Stimulated activated CD8-positive, alpha-beta memory T cell treated with anti-CD3 and anti-CD28 coated beads, Interleukin-7, amount 100 ng/mL, for 24 hours (primary cell): ENCODE results near the gene RNF166.
A peak's percentile ranks its signal among the peaks of the same experiment; 100 is the strongest.
"Not testable (repeated sequence)": the region's sequence is repeated elsewhere in the genome, so short reads cannot be mapped to it uniquely, and the experiment has no call there.

Source experiments
- DNase-seq: peaks from one replicate; pipeline ENCODE4 v3.0.0-alpha.2; 2020; ENCODE audit warnings: low read depth

The RNF166 gene

GRCh38 chr16:88673716-88674379 is 32.4 kb downstream of the RNF166 start:
- DNase-seq, result no peak

GRCh38 chr16:88672776-88673175 is 33.4 kb downstream of the RNF166 start:
- no peak for DNase-seq

- DNase-seq, result no peak
Measured at GRCh38 chr16:88671806-88672205, 34.4 kb downstream of the RNF166 start.

- DNase-seq, result no peak
Measured at GRCh38 chr16:88669980-88670379, 36.2 kb downstream of the RNF166 start.

- DNase-seq, result not testable (repeated sequence)
Measured at GRCh38 chr16:88669493-88669892, 36.7 kb downstream of the RNF166 start.

- no peak for DNase-seq
Measured at GRCh38 chr16:88667461-88667860, 38.7 kb downstream of the RNF166 start.

GRCh38 chr16:88665570-88665969 is 40.6 kb downstream of the RNF166 start:
- DNase-seq, result no peak

GRCh38 chr16:88665148-88665547 is 41.1 kb downstream of the RNF166 start:
- DNase-seq, result no peak

- peak; percentile 81 for DNase-seq
Measured at GRCh38 chr16:88662843-88663606, 43.2 kb downstream of the RNF166 start, which contains the start of gene MVD. TSS of gene MVD (minus strand) at chr16:88663091. CDS start at chr16:88663080, 11 bp downstream.

- no peak for DNase-seq
Measured at GRCh38 chr16:88662222-88662842, 43.9 kb downstream of the RNF166 start.

- DNase-seq, result no peak
Measured at GRCh38 chr16:88661468-88661867, 44.7 kb downstream of the RNF166 start.

GRCh38 chr16:88659160-88659559 is 47.0 kb downstream of the RNF166 start:
- DNase-seq, result no peak

GRCh38 chr16:88658714-88659113 is 47.5 kb downstream of the RNF166 start:
- DNase-seq, result no peak

GRCh38 chr16:88657371-88657770 is 48.8 kb downstream of the RNF166 start:
- DNase-seq, result no peak

- no peak for DNase-seq
Measured at GRCh38 chr16:88656291-88656980, 49.8 kb downstream of the RNF166 start.

GRCh38 chr16:88655733-88656281 is 50.4 kb downstream of the RNF166 start:
- no peak for DNase-seq

GRCh38 chr16:88655053-88655732 is 51.0 kb downstream of the RNF166 start:
- no peak for DNase-seq

- no peak for DNase-seq
Measured at GRCh38 chr16:88654363-88655052, 51.7 kb downstream of the RNF166 start.

- DNase-seq, result no peak
Measured at GRCh38 chr16:88653596-88654362, 52.4 kb downstream of the RNF166 start.

- no peak for DNase-seq
Measured at GRCh38 chr16:88653101-88653500, 53.1 kb downstream of the RNF166 start.
